GM18505 (cell line): Measurements from ENCODE around the gene ZNF468.
A peak's percentile ranks its signal among the peaks of the same experiment; 100 is the strongest.
"Not testable (repeated sequence)": the region's sequence is repeated elsewhere in the genome, so short reads cannot be mapped to it uniquely, and the experiment has no call there.

Experiments
- ATAC-seq: cut with Tn5 transposase; IDR thresholded peaks from one replicate; pipeline ENCODE4 v1.9.1; 2021; ENCODE audit not compliant: unreplicated experiment
- POLR2A ChIP-seq: IDR thresholded peaks from 4 replicates; pipeline ENCODE4 v1.6.1; 2011; ENCODE audit warnings: borderline replicate concordance; ENCODE audit not compliant: insufficient read depth, insufficient read length; ENCODE audit errors: extremely low read depth

The ZNF468 gene

DNA sequence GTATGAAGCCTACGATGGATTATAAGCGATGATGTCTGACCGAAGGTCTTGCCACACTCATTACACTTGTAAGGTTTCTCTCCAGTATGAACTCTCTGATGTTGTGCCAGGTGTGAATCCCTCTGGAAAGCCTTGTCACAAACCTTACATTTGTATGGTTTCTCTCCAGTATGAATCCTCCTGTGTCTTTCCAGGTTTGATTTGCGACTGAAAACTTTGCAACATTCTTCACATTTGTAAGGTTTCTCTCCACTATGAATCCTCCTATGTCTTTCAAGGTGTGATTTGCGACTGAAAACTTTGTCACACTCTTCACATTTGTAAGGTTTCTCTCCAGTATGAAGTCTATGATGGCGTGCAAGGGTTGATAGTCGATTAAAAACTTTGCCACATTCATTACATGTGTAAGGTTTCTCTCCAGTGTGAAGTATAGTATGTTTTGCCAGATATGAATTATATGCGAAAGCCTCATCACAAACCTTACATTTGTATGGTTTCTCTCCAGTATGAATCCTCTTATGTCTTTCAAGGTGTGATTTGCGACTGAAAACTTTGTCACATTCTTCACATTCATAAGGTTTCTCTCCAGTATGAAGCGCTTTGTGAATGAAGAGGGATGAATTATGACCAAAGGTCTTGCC is 16.5 kb downstream of the ZNF468 start:
- not testable (repeated sequence) for ATAC-seq

DNA sequence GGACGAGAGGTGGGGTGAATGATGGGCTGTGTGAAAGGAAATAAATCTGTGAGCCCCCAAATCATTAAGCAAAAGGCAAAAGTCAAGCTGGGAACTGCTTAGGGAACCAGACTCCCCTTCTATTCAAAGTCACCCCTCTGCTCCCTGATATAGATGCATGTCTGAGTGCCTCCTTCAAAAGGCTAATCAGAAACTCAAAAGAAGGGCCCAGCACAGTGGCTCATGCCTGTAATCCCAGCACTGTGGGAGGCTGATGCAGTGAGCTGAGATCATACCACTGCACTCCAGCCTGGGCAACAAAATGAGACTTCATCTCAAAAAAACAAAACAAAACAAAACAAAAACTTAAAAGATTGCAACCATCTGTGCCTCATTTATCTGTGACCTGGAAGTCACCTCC is 23.1 kb downstream of the ZNF468 start:
- ATAC-seq = not testable (repeated sequence)

DNA sequence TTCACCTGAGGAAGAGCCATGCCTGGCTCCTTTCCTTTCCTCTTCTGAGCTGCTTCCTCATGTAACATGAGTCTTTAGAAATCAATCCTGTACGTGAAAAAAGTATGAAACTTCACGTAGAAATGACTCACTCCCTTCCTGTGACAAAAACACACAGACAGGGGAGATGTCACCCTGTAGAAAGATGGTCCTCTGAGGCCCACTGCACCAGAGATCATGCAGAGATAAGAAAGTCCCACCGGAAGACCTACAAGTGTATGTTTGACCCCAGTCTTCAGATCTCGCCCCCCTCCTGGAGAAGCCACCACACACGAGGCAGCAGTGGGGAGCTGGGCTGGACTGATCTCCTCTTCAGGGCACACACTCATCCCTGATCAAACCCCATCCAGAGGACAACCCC is 23.9 kb downstream of the ZNF468 start:
- not testable (repeated sequence) for ATAC-seq

DNA sequence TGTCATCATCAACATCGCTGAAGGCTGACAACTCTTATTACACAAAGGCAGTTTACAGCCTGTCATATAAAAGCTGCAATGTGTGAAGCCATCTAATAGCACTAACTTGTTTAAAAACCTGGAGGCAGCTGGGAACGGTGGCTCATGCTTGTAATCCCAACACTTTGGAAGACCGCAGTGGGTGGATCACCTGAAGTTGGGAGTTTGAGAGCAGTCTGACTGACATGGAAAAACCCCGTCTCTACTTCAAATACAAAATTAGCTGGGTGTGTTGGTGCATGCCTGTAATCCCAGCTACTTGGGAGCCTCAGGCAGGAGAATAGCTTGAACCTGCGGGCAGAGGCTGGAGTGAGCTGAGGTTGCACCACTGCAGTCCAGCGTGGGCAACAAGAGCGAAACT is 27.6 kb downstream of the ZNF468 start:
- ATAC-seq = not testable (repeated sequence)

DNA sequence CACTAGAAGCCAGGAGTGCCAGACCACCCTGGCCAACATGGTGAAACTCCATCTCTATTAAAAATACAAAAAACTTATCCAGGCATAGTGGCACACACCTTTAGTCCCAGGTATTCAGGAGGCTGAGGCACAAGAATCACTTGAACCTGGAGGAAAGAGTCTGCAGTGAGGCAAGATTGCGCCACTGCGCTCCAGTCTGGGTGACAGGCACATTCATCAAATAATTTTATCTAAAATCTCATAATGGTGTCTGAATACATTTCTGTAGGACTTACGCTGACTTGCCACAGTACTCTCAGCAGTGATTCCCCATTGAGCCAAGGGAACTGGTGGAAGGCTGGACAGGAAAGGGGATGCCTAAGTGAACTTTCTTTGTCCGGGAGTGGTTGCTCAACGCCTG is 31.7 kb downstream of the ZNF468 start:
- no peak for ATAC-seq
- no peak for TF ChIP-seq POLR2A

DNA sequence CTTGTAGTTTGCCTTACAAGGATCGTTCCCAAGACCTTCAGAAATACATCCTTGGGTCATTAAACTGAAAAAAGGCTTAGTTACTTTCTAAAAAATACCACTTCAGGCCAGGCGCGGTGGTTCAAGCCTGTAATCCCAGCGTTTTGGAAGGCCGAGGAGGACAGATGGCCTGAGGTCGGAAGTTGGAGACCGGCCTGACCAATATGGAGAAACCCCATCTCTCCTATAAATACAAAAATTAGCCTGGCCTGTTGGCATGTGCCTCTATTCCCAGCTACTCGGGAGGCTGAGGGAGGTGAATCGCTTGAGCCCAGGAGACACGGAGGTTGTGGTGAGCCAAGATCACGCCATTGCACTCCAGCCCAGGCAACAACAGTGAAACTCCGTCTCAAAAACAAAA is 33.7 kb downstream of the ZNF468 start:
- no peak for ATAC-seq
- TF ChIP-seq POLR2A = no peak

DNA sequence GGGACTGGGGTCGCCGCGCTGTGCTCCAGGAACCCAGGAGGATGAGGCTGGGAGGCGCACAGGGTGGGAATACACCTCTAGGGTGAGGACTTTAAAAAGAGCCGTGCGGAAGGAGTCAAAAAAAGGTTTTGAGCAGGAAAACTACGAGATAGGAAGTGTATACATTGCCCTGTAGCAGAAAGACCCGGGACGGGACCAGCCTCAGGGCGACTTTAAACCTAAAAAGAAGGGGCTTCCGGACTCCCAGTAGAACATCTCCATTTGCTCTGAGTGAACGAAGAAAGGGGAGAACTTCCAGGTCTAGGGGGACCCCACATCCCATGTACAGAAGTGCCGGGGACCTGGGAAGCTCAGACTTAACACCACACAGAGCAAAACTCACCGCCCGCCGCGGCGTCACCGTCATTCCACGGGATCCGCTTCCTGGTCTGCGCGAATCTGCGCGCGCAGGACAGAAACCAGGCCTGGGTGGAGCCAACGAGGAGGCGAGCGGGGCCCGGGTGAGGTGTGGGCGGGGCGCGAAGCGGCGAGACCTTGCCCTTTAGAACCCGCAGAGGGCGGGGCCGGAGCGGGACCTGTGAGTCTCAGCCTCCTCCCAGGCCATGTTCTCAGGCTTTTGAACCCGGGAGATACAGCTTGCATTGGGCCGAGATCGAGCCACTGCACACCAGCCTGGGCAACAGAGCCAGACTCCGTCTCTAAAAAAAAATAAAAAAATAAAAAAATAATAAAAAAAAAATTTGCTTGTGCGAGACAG is 36.0 kb downstream of the ZNF468 start, which contains the start of gene ZNF28:
TSS of gene ZNF28 (minus strand) at position 430 of the 757 bp plus-strand sequence. CDS start 3,675 bp downstream, outside the sequence.
- ATAC-seq = peak; percentile 93
- TF ChIP-seq POLR2A = peak; percentile 53

DNA sequence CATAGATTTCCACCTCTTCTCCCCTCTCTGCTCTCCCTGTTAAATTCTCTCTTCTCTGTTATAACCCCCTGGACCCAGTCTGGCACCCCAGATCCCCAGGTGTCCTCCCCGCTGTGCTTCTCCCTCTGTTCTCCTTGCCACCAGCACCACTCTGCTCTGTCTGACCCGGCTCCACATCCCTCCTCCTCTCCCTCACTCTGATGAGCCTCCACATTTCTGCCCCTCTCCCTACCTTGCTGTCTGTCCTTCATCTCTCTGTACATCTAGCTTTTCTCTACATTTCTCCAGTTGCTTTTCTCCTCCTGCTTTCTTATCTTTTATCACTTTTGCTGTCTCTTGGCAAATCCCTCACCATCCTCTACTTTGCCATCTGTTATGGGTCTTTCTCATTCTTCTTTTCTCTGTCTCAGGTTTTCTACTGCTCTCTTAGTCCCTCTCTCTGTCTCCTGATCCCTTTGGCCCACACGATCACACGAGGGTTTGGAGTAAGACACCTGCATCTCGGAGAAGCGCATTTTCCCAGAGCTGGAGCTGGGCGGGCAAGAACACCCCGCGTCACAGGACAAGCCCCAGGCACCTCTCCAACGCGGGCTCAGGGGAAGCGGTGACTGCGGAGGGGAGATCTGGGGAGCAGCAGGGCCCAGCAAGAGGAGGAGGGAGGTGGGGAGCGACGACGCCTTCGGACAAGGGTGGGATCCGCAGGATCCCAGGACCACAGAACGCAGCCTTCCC is 36.8 kb downstream of the ZNF468 start:
- ATAC-seq = peak; percentile 25

DNA sequence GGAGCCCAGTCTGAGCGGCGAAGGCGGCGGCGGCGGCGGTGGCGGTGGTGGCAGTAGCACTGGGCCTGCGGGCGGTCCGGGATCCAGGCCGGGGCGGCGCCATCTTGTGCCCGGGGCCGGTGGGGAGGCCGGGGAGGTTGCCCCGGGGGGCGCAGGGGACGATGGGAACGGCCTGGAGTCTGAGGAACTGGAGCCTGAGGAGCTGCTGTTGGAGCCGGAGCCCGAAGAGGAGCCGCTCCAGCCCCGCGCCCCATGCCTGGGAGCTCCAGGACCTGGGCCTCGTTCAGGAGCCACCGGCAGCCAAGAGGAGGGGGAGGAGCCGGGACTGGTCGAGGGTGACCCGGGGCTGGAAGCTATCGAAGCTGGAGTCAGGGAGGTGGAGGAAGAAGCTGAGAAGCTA is 47.6 kb downstream of the ZNF468 start:
- ATAC-seq = no peak

DNA sequence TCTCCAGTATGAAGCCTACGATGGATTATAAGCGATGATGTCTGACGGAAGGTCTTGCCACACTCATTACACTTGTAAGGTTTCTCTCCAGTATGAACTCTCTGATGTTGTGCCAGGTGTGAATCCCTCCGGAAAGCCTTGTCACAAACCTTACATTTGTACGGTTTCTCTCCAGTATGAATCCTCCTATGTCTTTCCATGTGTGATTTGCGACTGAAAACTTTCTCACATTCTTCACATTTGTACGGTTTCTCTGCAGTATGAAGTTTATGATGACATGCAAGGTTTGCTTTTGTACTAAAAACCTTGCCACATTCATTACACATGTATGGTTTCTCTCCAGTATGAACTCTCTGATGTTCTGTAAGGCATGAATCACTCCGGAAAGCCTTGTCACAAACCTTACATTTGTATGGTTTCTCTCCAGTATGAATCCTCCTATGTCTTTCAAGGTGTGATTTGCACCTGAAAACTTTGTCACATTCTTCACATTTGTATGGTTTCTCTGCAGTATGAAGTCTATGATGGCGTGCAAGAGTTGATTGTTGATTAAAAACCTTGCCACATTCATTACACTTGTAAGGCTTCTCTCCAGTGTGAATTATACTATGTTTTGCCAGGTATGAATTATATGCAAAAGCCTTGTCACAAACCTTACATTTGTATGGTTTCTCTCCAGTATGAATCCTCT is 57.3 kb downstream of the ZNF468 start:
- ATAC-seq = not testable (repeated sequence)

More for the DNA sequence above, 47.6 kb downstream of the ZNF468 start:
- TF ChIP-seq POLR2A = no peak

DNA sequence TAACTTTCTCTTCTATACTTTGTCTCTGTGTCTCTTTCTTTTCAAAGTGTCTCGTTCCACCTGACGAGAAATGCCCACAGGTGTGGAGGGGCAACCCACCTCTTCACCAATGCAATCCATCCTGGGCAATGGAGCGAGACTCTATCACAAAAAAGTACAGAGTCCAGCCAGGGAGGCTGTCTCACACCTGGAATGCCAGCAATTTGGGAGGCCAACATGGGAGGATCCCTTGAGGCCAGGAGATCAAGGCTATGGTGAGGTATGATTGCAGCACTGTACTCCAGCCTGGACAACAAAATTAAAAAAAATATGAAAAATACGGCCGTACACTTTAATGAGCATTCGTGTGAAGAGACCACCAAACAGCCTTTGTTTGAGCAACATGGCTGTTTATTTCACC is 68.0 kb downstream of the ZNF468 start:
- ATAC-seq = no peak
- no peak for TF ChIP-seq POLR2A
